ELR (cell line): ENCODE data around the gene SPIRE2.

ENCODE experiments used
- DNase-seq: peaks from one replicate; pipeline ENCODE4 v3.0.0-alpha.2; 2015; ENCODE audit warnings: low read depth

Gene SPIRE2

GRCh38 chr16:89841275-89841674 is 13.0 kb downstream of the SPIRE2 start:
- DNase-seq, result no peak

DNA sequence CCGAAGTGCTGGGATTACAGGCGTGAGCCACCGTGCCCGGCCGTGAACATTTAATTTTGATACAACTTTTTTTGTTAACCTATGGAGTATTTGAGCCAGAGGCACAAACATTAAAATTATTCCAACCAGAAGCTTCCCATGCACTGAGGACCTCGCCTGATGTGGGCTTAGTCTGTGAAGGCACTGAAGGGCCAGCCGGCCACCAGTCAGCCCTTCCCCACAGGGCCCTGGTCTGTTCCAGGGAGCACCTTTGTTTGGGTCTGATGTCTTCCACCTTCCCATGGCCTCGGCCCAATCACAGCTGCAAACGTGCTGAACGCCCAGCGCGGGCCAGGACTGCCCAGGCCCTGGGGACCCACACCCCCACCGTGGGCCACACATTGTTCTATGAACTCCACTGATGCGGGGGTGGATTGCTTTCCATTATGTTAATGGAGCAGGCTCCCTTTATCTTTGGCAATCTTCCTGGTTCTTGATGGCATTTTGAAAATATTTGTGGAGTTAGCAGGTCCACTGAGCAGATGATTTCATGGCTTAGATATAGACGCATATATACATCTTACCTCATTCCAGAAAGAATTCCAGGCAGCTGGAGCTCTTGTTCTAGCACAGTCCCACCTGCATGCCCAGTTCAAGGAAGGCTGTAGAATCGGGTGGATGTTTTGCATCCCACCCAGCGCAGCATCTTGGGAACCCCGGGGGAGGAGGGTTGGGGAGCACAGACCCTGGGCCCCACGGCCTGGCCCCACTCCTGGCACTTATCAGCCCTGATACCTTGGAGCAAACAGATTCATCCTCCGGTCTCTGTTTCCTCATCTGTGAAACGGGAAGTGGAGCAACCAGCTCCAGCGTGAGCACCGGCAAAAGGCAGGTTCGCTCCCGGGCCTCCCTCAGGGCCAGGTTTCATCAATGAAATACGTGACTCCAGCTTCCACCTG is 14.5 kb downstream of the SPIRE2 start:
- peak; percentile 72 for DNase-seq

DNA sequence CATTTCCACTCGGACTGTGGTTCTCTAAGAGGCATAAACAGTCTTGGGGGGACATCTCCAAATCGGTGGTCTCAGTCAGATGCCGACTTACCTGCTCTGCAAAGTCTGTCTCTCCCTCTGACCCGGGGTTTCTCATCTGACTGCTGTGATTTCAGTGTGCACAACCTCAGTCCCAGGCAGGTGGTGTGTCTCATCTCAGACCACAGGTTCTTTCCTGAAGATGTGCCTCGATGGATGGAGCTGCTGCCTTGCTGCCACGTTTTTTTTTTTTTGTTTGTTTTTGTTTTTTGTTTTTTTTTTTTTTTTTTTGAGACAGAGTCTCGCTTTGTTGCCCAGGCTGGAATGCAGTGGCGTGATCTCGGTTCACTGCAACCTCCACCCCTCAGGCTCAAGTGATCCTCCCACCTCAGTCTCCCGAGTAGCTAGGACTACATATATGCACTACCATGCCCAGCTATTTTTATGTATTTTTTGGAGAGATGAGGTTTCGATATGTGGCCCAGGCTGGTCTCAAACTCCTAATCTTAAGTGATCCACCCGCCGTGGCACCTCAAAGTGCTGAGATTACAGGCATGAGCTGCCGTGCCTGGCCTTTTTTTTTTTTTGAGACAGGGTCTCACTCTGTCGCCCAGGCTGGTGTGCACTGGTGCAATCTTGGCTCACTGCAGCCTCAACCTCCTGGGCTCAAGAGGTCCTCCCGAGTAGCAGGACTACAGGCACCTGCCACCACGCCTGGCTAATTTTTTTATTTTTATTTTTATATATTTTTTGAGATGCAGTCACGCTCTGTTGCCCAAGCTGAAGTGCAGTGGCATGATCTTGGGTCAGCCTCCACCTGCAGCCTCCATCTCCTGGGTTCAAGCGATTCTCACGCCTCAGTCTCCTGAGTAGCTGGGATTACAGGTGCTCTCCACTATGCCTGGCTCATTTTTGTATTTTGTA is 15.4 kb downstream of the SPIRE2 start:
- DNase-seq, result no peak

- DNase-seq, result no peak
These were observed 16.6 kb downstream of the SPIRE2 start for GRCh38 chr16:89844739-89845339.

- no peak for DNase-seq
These were observed 17.1 kb downstream of the SPIRE2 start for GRCh38 chr16:89845417-89845816.

DNA sequence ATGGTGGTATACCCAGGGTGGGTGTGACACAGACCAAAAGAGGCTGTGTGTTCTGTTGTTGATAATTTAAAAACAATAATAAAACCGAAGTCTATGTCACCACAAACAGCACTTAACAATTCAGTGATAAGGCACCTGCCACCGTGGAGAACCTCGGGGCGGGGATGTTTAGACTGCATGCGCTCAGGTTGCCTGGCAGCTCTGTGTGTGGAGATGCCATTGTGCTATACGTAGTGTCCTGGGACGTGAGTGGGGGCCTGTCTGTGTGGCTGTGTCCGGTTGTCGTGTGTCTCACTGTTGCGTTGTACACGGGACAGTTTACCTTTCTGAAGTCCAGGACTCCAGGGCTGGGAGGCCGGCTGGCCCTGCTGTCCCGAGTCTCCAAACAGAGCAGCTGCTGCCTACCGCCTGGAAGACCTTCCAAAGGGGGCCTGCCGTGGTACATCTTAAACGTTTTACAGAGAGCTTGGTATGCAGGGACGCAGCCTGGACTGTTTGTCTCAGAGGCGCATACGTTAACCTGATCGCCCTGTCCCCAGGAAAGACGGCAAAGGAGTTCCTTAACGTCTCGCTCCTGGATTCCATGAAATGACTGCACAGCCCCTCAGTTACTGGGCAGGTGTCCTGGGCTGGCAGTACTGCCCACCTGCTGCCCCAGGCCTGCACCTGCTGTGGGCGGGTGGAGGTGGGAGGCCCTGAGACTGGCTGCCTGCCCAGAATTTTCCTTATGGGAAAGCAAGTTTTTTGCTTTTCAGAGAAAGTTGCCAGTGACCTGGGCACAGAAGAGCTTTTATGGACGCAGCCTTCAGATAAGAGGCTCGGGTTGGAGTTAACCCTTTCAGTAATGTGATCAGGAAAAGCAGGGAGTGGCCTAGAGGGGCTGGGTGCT is 19.0 kb downstream of the SPIRE2 start:
- DNase-seq, result no peak

GRCh38 chr16:89847940-89848297 is 19.6 kb downstream of the SPIRE2 start:
- DNase-seq, result no peak

DNA sequence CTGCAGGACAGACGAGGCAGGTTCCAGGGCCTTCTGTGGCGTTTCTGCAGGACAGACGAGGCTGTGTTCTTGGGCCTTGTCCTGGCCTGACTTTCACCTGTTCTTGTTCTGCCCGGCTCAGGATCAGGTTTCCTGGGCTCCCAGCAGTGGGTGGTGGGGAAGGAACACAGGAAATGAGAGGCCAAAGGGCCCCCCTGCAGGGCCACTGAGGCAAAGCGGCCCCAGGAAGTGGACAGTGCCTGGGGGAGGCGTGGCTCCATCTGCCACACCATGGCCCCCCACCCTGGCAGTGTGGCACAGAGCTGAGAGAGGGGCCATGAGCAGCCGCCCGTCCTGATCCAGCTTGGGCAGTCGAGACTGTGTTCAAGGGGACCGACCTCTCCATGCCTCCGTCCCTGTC is 20.7 kb downstream of the SPIRE2 start:
- no peak for DNase-seq

- no peak for DNase-seq
These were observed 25.2 kb downstream of the SPIRE2 start for GRCh38 chr16:89853306-89853993.

DNA sequence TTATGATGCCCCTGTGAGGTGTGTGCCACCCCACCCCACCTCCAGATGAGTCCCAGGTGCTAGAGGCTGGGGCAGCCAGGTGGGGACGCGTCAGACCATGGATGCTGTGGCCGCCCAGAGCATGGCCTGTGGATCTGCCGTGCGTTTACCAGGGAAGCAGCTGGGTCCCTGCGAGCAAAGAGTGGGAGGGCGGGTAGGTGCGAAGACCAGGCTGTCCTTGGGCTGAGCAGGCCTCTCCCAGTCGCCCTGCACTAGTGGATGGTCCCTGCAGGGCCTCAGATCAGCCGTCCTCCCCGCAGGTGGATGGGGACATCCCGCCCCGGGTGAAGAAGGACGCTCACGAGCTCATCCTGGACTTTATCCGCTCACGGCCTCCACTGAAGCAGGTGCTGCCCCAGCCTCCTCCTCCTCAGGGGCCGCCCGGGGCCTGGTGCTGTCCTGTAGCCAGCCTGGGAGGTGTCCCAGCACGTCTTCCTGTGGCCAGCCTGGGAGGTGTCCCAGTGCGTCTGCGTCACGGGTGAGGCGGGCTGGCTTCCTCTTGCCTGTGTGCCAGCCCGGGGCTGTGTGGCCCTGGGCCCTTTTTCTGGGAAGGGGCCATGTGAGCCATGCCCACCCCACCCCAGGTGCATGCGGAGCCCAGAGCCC is 27.1 kb downstream of the SPIRE2 start:
- DNase-seq, result no peak

GRCh38 chr16:89855986-89856385 is 27.7 kb downstream of the SPIRE2 start:
- no peak for DNase-seq

- no peak for DNase-seq
These were observed 30.8 kb downstream of the SPIRE2 start for GRCh38 chr16:89858973-89859614.

DNA sequence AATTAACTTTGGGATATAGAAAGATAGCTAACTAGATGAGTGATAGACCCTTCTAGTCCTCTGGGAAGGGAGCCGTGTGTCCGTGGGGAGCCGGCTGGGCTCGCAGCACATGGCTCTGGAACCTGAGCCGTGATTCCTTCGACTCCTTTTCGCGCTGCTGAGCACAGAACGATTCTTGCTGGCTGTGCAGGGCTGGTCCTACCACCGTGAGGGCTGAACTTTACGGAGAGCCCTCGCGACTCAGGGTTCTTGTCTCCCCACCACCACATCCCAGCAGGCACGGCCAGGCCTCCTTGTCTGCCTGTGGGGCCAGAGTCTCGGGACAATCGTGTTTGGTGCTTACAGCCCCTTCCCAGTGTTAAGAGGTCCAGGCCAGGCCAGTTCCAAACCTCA is 31.3 kb downstream of the SPIRE2 start:
- no peak for DNase-seq

DNA sequence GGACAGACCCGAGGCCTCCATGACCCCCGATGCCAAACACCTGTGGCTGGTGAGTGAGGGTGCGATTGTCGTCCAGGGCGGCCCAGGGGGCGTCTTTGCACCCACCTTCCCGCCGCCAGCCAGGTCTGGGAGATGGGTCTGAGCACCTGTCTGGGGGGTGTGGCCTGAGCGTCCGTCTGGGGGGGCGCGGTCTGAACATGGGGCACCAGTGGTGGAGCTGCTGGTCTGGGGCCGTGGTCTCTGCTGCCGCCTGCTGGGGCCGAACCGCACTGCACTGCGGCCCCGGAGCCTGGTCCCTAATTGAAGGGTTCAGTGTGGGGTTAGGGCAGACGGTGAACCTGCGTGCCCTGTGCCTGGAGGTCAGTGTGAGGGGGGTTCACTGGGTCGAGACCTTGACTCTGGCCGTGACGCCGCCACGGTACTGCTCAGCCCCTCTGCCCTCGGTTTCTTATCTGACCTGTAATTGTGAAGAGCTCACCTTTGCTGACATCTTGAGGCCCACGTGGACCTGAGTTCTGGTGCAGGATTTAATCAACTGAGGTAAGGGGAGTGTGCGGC is 32.6 kb downstream of the SPIRE2 start:
- peak; percentile 69 for DNase-seq

DNA sequence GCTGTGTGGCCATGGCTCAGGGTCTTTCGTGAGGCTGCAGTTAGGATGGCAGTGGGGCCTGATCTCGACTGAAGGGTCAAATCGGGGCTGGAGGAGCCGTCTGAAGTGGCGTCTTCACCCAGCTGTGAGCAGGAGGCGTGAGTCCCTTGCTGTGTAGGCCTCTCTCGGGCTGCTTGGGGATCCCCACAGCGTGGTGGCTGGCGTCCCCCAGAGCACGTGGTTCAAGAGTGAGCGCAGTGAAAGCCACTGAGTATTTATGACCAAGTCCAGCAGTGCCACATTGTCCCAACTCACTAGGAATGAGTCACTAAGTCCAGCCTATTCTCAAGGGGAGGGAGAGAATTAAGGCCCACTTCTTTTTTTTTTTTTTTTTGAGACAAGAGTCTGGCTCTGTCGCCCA is 33.4 kb downstream of the SPIRE2 start:
- peak; percentile 25 for DNase-seq

- DNase-seq, result no peak
These were observed 34.5 kb downstream of the SPIRE2 start for GRCh38 chr16:89862732-89863131.

GRCh38 chr16:89863741-89864526 is 35.7 kb downstream of the SPIRE2 start:
- peak; percentile 31 for DNase-seq

DNA sequence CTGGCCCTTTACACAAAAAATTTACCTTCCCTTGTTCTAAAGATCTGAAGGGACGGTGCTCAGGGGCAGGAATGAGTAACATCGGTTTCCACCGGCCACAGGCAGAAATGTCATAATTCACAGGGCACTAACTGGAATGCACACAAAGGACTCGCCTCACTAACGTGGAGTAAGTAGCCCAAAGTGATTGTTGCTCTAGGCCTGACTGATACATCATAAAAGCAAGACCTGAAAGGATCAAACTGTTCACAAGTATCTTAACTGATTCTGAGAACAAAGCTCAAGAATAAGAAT is 36.2 kb downstream of the SPIRE2 start:
- DNase-seq, result peak; percentile 55

- no peak for DNase-seq
These were observed 39.6 kb downstream of the SPIRE2 start for GRCh38 chr16:89867918-89868317.
